ENCODE measurements around the gene PPP1R1A.

The PPP1R1A gene

DNA sequence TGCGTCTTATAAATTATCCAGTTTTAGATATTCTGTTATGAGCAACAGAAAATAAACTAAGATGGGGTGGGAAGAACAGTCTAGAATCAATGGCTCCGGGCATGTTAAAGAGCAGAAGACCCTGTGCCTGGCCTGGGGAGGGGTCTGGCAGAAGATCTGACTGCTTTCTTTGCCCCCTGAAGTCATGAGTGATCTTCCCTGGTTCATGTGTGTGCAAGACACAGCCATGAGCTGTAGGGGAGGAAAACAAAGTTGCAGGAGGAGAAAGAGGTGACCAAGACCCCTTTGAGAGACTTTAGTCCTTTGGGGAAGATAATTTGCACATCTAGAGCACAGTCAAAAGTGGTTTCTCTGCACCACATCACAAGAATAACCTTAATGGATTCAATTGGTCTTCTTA lies 41.5 kb upstream of the PPP1R1A start:
- no peaks in the 10 kb centered on the region for H3K4me1 ChIP-seq (ENCODE audit: insufficient read depth, poor library complexity, severe bottlenecking)
- ATAC-seq (ENCODE audit: low read depth) (no peak), DNase-seq (ENCODE audit: low spot score) (no peak)
- TF ChIP-seq, protein P1, sequence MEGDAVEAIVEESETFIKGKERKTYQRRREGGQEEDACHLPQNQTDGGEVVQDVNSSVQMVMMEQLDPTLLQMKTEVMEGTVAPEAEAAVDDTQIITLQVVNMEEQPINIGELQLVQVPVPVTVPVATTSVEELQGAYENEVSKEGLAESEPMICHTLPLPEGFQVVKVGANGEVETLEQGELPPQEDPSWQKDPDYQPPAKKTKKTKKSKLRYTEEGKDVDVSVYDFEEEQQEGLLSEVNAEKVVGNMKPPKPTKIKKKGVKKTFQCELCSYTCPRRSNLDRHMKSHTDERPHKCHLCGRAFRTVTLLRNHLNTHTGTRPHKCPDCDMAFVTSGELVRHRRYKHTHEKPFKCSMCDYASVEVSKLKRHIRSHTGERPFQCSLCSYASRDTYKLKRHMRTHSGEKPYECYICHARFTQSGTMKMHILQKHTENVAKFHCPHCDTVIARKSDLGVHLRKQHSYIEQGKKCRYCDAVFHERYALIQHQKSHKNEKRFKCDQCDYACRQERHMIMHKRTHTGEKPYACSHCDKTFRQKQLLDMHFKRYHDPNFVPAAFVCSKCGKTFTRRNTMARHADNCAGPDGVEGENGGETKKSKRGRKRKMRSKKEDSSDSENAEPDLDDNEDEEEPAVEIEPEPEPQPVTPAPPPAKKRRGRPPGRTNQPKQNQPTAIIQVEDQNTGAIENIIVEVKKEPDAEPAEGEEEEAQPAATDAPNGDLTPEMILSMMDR (IDR thresholded peaks at IDR 0.05; ENCODE audit: poor library complexity, severe bottlenecking), result no peak
- peaks cover 2% of the 10 kb centered on the region for H3K9me3 ChIP-seq (ENCODE audit: severe bottlenecking)
- no peaks in the 10 kb centered on the region for H3K36me3 ChIP-seq (ENCODE audit: low read depth)
- no peaks in the 10 kb centered on the region for H3K27me3 ChIP-seq (ENCODE audit: insufficient read depth, poor library complexity, severe bottlenecking)
- H3K4me3 ChIP-seq (ENCODE audit: severe bottlenecking), result no peak overlapping the region
- H3K27ac ChIP-seq (ENCODE audit: poor library complexity, severe bottlenecking), result no peak overlapping the region

DNA sequence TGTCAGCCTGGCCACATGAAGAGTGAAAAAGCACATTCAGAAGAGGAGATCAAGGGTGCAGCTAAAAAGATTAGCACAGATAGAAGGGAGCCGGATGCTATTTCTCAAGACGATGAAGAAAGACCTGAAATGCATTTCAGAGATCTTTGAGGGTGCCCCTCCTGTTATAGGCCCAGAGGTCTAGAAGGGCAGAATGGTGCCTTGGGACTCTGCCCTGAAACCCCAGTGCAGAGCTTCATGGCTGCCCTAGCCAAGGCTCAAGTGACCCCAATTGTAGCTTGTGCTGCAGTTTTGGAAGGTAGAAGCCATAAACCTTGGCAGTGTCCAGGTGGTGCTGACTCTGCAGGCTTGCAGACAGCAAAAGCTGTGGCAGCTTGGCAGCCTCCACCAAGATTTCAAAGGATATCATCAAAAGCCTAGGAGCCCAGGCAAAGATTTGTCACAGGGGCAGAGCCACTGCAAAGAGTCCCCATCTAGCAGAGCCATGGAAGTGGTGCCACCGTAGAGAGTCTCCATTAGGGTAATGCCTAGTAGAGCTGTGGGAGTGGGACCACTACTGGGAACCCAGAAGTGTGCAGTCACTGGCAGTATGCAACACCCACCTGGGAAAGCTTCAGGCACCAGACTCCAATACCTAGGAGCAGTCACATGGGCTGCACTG lies 39.9 kb upstream of the PPP1R1A start:
- Histone ChIP-seq H3K27ac (ENCODE audit: poor library complexity, severe bottlenecking) (no peak overlapping the region), H3K4me1 (ENCODE audit: insufficient read depth, poor library complexity, severe bottlenecking) (no peaks in the 10 kb centered on the region), H3K27me3 (ENCODE audit: insufficient read depth, poor library complexity, severe bottlenecking) (peaks cover 8% of the 10 kb centered on the region), H3K9me3 (ENCODE audit: severe bottlenecking) (peaks cover 2% of the 10 kb centered on the region), H3K36me3 (ENCODE audit: low read depth) (no peaks in the 10 kb centered on the region), H3K4me3 (ENCODE audit: severe bottlenecking) (no peak overlapping the region)
- TF ChIP-seq, protein P1 (IDR thresholded peaks at IDR 0.05; ENCODE audit: poor library complexity, severe bottlenecking), result no peak
- DNase-seq (ENCODE audit: low spot score), result no peak
- ATAC-seq (ENCODE audit: low read depth), result no peak

GRCh38 chr12:54627304-54627703 lies 38.8 kb upstream of the PPP1R1A start:
- peaks cover 2% of the 10 kb centered on the region for H3K9me3 ChIP-seq (ENCODE audit: severe bottlenecking)
- ATAC-seq (ENCODE audit: low read depth), result no peak
- no peak overlapping the region for H3K27ac ChIP-seq (ENCODE audit: poor library complexity, severe bottlenecking)
- no peaks in the 10 kb centered on the region for H3K4me1 ChIP-seq (ENCODE audit: insufficient read depth, poor library complexity, severe bottlenecking)
- no peak overlapping the region for H3K4me3 ChIP-seq (ENCODE audit: severe bottlenecking)
- H3K27me3 ChIP-seq (ENCODE audit: insufficient read depth, poor library complexity, severe bottlenecking), result peaks cover 8% of the 10 kb centered on the region
- DNase-seq (ENCODE audit: low spot score), result no peak
- TF ChIP-seq, protein P1 (IDR thresholded peaks at IDR 0.05; ENCODE audit: poor library complexity, severe bottlenecking), result no peak
- H3K36me3 ChIP-seq (ENCODE audit: low read depth), result no peaks in the 10 kb centered on the region

- Histone ChIP-seq H3K9me3 (ENCODE audit: severe bottlenecking) (peaks cover 2% of the 10 kb centered on the region), H3K4me1 (ENCODE audit: insufficient read depth, poor library complexity, severe bottlenecking) (no peaks in the 10 kb centered on the region), H3K27ac (ENCODE audit: poor library complexity, severe bottlenecking) (no peak overlapping the region), H3K4me3 (ENCODE audit: severe bottlenecking) (no peak overlapping the region), H3K27me3 (ENCODE audit: insufficient read depth, poor library complexity, severe bottlenecking) (peaks cover 8% of the 10 kb centered on the region), H3K36me3 (ENCODE audit: low read depth) (no peaks in the 10 kb centered on the region)
- TF ChIP-seq, protein P1 (IDR thresholded peaks at IDR 0.05; ENCODE audit: poor library complexity, severe bottlenecking), result no peak
- DNase-seq (ENCODE audit: low spot score) (no peak), ATAC-seq (ENCODE audit: low read depth) (no peak)
These were observed 37.1 kb upstream of the PPP1R1A start for GRCh38 chr12:54625598-54625997.

Measured in RWPE2 (cell line).